HepG2 (cell line): Measurements from ENCODE around the gene EXPH5. TPM values are rescaled to one million over a fixed set of nuclear protein-coding genes. Genes with fewer than 3 reads are reported as not detected.

ENCODE experiments used
- ATAC-seq: fragments of 200-7000 bp; cut with Tn5 transposase; 3 replicates; pipeline ENCODE4 v1.9.1; 2020; ENCODE audit warnings: mild to moderate bottlenecking, moderate library complexity
- BruUV-seq: library from RNA; stranded (reverse); fragments of 400-500 nt; replicated peaks from 2 replicates; lab custom pipeline; 2021; lab: Mats Ljungman, UMichigan
- CTCF ChIA-PET: fragments of 300-600 bp; formaldehyde crosslinking; extraction: SDS; loops from one replicate; lab custom pipeline; 2021; ENCODE audit warnings: low total read pairs, inconsistent platforms, low intra/inter-chr PET ratio; lab: Yijun Ruan, JAX
- POLR2A ChIA-PET: fragments of 350-600 bp; sonication (Branson Sonifier 250); formaldehyde crosslinking; loops from one replicate; lab custom pipeline; 2020; ENCODE audit warnings: antibody characterized with exemption, inconsistent platforms; lab: Yijun Ruan, JAX
- DNase-seq: peaks from one replicate; pipeline ENCODE4 v3.0.0-alpha.2; 2015; ENCODE audit warnings: low spot score
- FAIRE-seq: peaks from 3 replicates; lab custom pipeline; 2011; peaks lifted over from hg19 to GRCh38; lab: Jason Lieb, UNC
- H2AFZ ChIP-seq: one replicate; pipeline ENCODE4 v1.6.1; 2011; ENCODE audit warnings: low read length, inconsistent platforms
- H3K27ac ChIP-seq: fragments of 300-600 bp; 3 replicates; pipeline ENCODE4 v1.8.0; 2011; ENCODE audit warnings: mixed run types, mild to moderate bottlenecking, mixed read lengths, low read length, inconsistent platforms; ENCODE audit not compliant: insufficient read depth; ENCODE audit errors: extremely low read length
- H3K27me3 ChIP-seq, 2 experiments: fragments of 200-600 bp in 1 of 2; 2 replicates in 1 of 2; 3 replicates in 1 of 2; pipeline versions ENCODE4 v1.6.0 to v1.8.0; 2011; ENCODE audit warnings: low read length in 2 of 2, mild to moderate bottlenecking in 2 of 2, moderate library complexity in 2 of 2, inconsistent platforms in 1 of 2; ENCODE audit not compliant: insufficient read depth in 2 of 2, control insufficient read depth in 1 of 2
- H3K36me3 ChIP-seq, 2 experiments: fragments of 200-600 bp in 1 of 2; replicated peaks in 1 of 2; 2 replicates in 1 of 2; 3 replicates in 1 of 2; pipeline versions ENCODE4 v1.5.1 to v1.8.0; 2011; ENCODE audit warnings: low read length in 2 of 2, inconsistent platforms in 1 of 2; ENCODE audit not compliant: insufficient read depth in 2 of 2, control insufficient read depth in 1 of 2
- H3K4me1 ChIP-seq: 2 replicates; pipeline ENCODE4 v1.5.1; 2012; ENCODE audit warnings: low read length, inconsistent platforms; ENCODE audit not compliant: insufficient read depth
- H3K4me2 ChIP-seq: 2 replicates; pipeline ENCODE4 v1.6.0; 2011; ENCODE audit warnings: low read depth, low read length, inconsistent platforms
- H3K4me3 ChIP-seq, 3 experiments: fragments of 200-600 bp in 1 of 3; sonication (generic), shearing (Covaris generic) in 1 of 3; replicated peaks in 1 of 3; 2 replicates each; pipeline ENCODE4 v1.5.1; 2011 to 2016; ENCODE audit warnings: low read length in 3 of 3, inconsistent platforms in 2 of 3, low read depth in 2 of 3, mild to moderate bottlenecking in 2 of 3, control low read depth in 1 of 3, mixed read lengths in 1 of 3; ENCODE audit not compliant: insufficient read depth in 1 of 3
- H3K79me2 ChIP-seq: one replicate; pipeline ENCODE4 v1.6.1; 2011; ENCODE audit warnings: low read length, inconsistent platforms; ENCODE audit not compliant: insufficient read depth
- H3K9ac ChIP-seq: 2 replicates; pipeline ENCODE4 v1.6.0; 2011; ENCODE audit warnings: mild to moderate bottlenecking, low read depth, low read length, inconsistent platforms; ENCODE audit not compliant: insufficient read depth
- H3K9me3 ChIP-seq: 2 replicates; pipeline ENCODE4 v1.5.1; 2012; ENCODE audit warnings: mild to moderate bottlenecking, low read length
- H4K20me1 ChIP-seq: 2 replicates; pipeline ENCODE4 v1.6.0; 2011; ENCODE audit warnings: inconsistent platforms, mild to moderate bottlenecking, low read length, moderate library complexity; ENCODE audit not compliant: insufficient read depth
- ISL2 ChIP-seq: sonication (generic); formaldehyde crosslinking; IDR thresholded peaks from 2 replicates; pipeline ENCODE4 v1.5.0; 2020; ENCODE audit warnings: missing genetic modification reagents
- KLF15 ChIP-seq: sonication (generic); formaldehyde crosslinking; IDR thresholded peaks from 2 replicates; pipeline ENCODE4 v1.8.1; 2023; ENCODE audit warnings: borderline replicate concordance, mild to moderate bottlenecking, inconsistent platforms, missing genetic modification reagents, mixed read lengths
- MEIS2 ChIP-seq: sonication (generic); formaldehyde crosslinking; IDR thresholded peaks from 2 replicates; pipeline ENCODE4 v1.9.0; 2021; ENCODE audit warnings: mild to moderate bottlenecking, missing genetic modification reagents
- YEATS2 ChIP-seq: sonication (generic); formaldehyde crosslinking; IDR thresholded peaks from 2 replicates; pipeline ENCODE4 v1.4.0; 2020; ENCODE audit warnings: missing genetic modification reagents, borderline replicate concordance
- ZNF484 ChIP-seq: sonication (generic); formaldehyde crosslinking; IDR thresholded peaks from 2 replicates; pipeline ENCODE4 v1.5.1; 2020; ENCODE audit warnings: mild to moderate bottlenecking, low read depth, missing genetic modification reagents, borderline replicate concordance
- WGBS: methylation state at CpG from one replicate; pipeline ENCODE4 v1.1.6; 2017; ENCODE audit warnings: low lambda C conversion rate; 5-methylcytosine and 5-hydroxymethylcytosine counted together
- in situ Hi-C: cut with HindIII; loops from 2 replicates; pipeline ENCODE4 v1.10.0; 2017; ENCODE audit warnings: low pct_unique_long_range_greater_than_20kb; ENCODE audit not compliant: extremely low pct_ligation_motif_present
- intact Hi-C: fragments of 100-400 bp; cut with micrococcal nuclease; formaldehyde crosslinking; loops from one replicate; pipeline ENCODE4 v1.10.0; 2022; ENCODE audit not compliant: unreplicated experiment
- polyA plus RNA-seq, 8 experiments: library from polyadenylated mRNA; depleted of rRNA in 3 of 8; stranded (reverse) in 7 of 8; unstranded in 1 of 8; fragments of >200 nt; fragmentation: Illumina TruSeq in 4 of 8; extraction: Trizol in 4 of 8; gene quantifications; 2 replicates each; pipeline versions ENCODE4 v1.2.1 to v1.2.3, GENCODE V29; 2011 to 2016; ENCODE audit warnings: low read depth in 4 of 8, missing spikeins in 1 of 8, mixed read lengths in 1 of 8; ENCODE audit not compliant: insufficient read depth in 1 of 8
- total RNA-seq, 5 experiments: library from RNA; depleted of rRNA; stranded (reverse); fragments of >200 nt; fragmentation: Illumina TruSeq; extraction: Trizol; gene quantifications; 2 replicates each; pipeline ENCODE4 v1.2.3, GENCODE V29; 2016; ENCODE audit warnings: low read depth in 1 of 5
- TF ChIP-seq, protein P1 (sequence below): IDR thresholded peaks from 2 replicates; pipeline ENCODE4 v1.6.1; 2016; ENCODE audit warnings: mild to moderate bottlenecking

EXPH5 gene
- total and polyA plus RNA-seq, 2 of the 13 experiments (the other 11 are each of a cell fraction or from before 2014, with no cell fraction given), result under 0.01 to 0.02 TPM

DNA sequence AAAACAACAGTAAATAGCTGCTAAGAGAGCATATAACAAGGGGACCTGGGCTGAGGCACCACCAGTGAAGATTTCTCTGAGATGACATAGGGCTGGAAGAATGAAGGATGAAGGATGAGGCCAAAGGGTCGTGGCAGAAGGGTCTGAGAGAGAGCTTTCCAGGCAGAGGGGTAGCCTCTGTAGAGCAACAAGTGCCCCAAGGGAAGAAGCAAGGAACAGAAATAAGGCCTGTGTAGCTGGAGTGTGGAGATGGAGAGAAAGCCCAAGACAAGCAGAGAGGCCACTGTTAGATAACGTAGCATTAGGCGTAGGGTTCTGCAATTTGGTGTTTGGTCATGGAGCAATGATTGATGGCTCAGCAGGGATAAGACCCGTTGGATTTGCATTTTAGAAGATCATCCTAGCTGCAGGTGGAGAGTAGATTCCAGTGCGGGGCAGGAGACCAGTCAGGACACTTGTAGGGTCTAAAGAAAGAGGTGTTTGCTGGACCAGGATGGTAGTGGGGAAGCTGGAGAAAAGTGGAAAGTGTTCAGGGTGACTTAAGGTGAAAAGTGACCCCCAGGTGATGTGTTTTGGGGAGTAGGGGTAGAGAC is 47.6 kb downstream of the EXPH5 start:
- Histone ChIP-seq H3K79me2 (no peaks in the 10 kb centered on the region), H3K27ac (no peak overlapping the region), H3K4me2 (no peak overlapping the region), H3K36me3 (no peaks in the 10 kb centered on the region), H3K9ac (no peak overlapping the region), H3K4me3 (no peak overlapping the region), H3K27me3 (no peaks in the 10 kb centered on the region; a peak in 1 of 5 replicates), H4K20me1 (no peaks in the 10 kb centered on the region), H2AFZ (no peak overlapping the region), H3K4me1 (no peaks in the 10 kb centered on the region), H3K9me3 (no peaks in the 10 kb centered on the region)
- no peak for TF ChIP-seq ISL2 (CRISPR knock-in tag)
- TF ChIP-seq, protein P1, sequence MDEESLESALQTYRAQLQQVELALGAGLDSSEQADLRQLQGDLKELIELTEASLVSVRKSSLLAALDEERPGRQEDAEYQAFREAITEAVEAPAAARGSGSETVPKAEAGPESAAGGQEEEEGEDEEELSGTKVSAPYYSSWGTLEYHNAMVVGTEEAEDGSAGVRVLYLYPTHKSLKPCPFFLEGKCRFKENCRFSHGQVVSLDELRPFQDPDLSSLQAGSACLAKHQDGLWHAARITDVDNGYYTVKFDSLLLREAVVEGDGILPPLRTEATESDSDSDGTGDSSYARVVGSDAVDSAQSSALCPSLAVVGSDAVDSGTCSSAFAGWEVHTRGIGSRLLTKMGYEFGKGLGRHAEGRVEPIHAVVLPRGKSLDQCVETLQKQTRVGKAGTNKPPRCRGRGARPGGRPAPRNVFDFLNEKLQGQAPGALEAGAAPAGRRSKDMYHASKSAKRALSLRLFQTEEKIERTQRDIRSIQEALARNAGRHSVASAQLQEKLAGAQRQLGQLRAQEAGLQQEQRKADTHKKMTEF (CRISPR knock-in tag), result no peak
- no peak for TF ChIP-seq YEATS2 (CRISPR knock-in tag)
- no peak for TF ChIP-seq MEIS2 (CRISPR knock-in tag)
- TF ChIP-seq KLF15 (CRISPR knock-in tag), result no peak
- no peak for TF ChIP-seq ZNF484 (CRISPR knock-in tag)
- ChIA-PET CTCF (no interaction called here), POLR2A (no interaction called here)
- in situ Hi-C loops (no loop called here), intact Hi-C loops (no loop called here)
- BruUV-seq, result no TSS peak
- no peak for DNase-seq
- 46% methylated on average over 5 of the region's 5 CpGs for WGBS
- FAIRE-seq, result no peak
- no peak for ATAC-seq
